Lower leg skin (tissue), 4 donors: ENCODE measurements around the gene APBA2. TPM values are rescaled to one million over a fixed set of nuclear protein-coding genes. Genes with fewer than 3 reads are reported as not detected.

Experiments used
- DNase-seq, 2 donors: peaks; one replicate each; pipeline ENCODE4 v3.0.0-alpha.2; 2019; ENCODE audit warnings: low spot score in 2 of 2
- H3K4me3 ChIP-seq: fragments of 200-600 bp; sonication (generic); 2 replicates; pipeline ENCODE4 v1.5.1; 2017; ENCODE audit warnings: mild to moderate bottlenecking, low read depth; ENCODE audit not compliant: poor library complexity, severe bottlenecking
- POLR2A ChIP-seq, 2 donors: fragments of 450-650 bp; IDR thresholded peaks; one replicate each; pipeline ENCODE4 v1.6.1; 2016 to 2017; ENCODE audit warnings: antibody characterized with exemption in 2 of 2, mild to moderate bottlenecking in 1 of 2, moderate library complexity in 1 of 2
- WGBS, 2 donors: methylation state at CpG; one replicate each; pipeline ENCODE4 v1.1.5; 2018; 5-methylcytosine and 5-hydroxymethylcytosine counted together
- intact Hi-C: fragments of 100-400 bp; cut with DNase I; formaldehyde crosslinking; loops from one replicate; pipeline ENCODE4 v1.15.0; 2023; ENCODE audit warnings: low total_unique reads
- total RNA-seq, 4 donors: library from RNA; depleted of rRNA; stranded (reverse); fragments of >200 nt; gene quantifications; one replicate each; pipeline ENCODE4 v1.1.0, GENCODE V29; 2016
- TF ChIP-seq, protein P1 (sequence below), 3 donors: fragments of 450-650 bp; IDR thresholded peaks; one replicate each; pipeline ENCODE4 v1.5.1; 2016; ENCODE audit warnings: antibody characterized with exemption in 3 of 3, mild to moderate bottlenecking in 3 of 3, moderate library complexity in 2 of 3

Gene APBA2
- total RNA-seq, 4 donors from 2014 or later, result 0.80 to 1.9 (median 1.6) TPM

DNA sequence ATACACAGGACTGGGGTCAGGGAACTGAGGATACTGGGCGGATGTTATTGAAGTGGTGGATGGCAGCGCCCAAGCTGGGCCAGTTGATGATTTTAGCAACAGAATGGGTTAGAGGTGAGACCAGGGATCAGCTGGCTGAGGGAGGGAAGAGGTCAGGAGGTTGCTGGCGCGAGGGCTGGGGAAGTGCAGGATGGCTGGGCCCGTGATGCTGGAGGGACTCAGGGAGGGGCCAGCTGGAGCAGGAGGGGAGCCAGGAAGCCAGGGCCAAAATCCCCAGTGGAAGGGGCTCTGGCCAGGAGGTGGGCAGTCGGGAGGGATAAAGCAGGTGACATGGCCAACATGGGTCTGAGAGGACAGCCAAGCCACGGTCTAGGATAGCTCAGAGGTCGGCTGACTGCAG lies 205.9 kb downstream of the APBA2 start:
- no peak for DNase-seq
- 78 to 81% methylated on average over 8 of the region's 8 CpGs for WGBS, 2 donors
- no peak overlapping the region for H3K4me3 ChIP-seq
- TF ChIP-seq POLR2A (IDR thresholded peaks at IDR 0.05), result no peak
- TF ChIP-seq, protein P1, sequence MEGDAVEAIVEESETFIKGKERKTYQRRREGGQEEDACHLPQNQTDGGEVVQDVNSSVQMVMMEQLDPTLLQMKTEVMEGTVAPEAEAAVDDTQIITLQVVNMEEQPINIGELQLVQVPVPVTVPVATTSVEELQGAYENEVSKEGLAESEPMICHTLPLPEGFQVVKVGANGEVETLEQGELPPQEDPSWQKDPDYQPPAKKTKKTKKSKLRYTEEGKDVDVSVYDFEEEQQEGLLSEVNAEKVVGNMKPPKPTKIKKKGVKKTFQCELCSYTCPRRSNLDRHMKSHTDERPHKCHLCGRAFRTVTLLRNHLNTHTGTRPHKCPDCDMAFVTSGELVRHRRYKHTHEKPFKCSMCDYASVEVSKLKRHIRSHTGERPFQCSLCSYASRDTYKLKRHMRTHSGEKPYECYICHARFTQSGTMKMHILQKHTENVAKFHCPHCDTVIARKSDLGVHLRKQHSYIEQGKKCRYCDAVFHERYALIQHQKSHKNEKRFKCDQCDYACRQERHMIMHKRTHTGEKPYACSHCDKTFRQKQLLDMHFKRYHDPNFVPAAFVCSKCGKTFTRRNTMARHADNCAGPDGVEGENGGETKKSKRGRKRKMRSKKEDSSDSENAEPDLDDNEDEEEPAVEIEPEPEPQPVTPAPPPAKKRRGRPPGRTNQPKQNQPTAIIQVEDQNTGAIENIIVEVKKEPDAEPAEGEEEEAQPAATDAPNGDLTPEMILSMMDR (IDR thresholded peaks at IDR 0.05), result no peak
- intact Hi-C loops, result no loop called here

DNA sequence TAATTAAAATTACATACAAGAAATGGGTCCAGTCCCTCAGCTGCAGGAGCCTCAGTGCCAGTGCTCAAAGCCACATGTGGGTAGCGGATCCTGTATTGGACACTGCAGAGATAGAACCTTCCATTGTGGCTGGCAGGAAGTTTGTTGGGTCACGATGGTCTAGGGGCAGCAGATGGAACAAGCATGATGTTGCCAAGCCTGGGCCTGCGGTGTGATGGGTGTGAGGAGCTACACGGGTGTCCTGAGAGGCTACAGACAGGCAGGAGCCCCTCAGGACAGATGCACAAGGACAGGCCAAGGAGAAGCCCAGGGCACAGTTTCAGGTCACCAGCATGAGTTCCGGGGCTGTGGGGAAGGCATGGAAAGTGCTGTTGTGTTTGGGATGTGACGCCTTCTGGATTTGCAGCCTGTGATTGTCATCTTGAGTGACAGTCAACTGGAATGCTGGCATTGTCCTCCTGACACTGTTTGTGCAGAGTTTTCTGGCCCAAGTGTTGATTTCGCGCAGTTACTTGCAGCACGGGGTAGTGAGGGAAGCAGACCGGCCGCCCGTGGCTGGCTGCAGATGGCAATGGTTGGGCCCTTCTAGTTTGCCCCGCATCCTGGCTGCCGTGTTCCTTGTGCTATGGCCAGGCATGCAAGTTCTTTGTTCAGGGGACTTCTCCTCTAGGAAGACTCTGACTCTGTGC lies 206.7 kb downstream of the APBA2 start:
- no peak for TF ChIP-seq POLR2A (IDR thresholded peaks at IDR 0.05)
- TF ChIP-seq, protein P1 (IDR thresholded peaks at IDR 0.05), result no peak
- DNase-seq, result no peak
- no peak overlapping the region for H3K4me3 ChIP-seq
- 92 to 93% methylated on average over 14 of the region's 14 CpGs for WGBS, 2 donors
- intact Hi-C loops, result no loop called here

DNA sequence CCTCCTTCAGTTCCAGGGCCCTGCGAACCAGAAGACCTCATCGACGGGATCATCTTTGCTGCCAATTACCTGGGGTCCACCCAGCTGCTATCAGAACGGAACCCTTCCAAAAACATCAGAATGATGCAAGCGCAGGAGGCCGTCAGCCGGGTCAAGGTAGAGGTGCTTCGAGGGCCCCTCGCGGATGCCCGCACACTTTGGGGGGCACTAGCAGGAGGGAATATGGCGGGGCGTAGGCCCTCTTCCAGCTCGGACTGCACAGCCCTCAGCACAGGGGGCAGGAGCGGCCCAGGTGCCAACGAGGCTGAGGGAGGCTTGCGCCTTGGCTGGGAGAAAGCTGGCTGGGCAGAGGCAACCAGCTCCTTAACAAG lies 207.3 kb downstream of the APBA2 start:
- intact Hi-C loops, result no loop called here
- H3K4me3 ChIP-seq, result no peak overlapping the region
- DNase-seq, result no peak
- TF ChIP-seq POLR2A (IDR thresholded peaks at IDR 0.05), result no peak
- TF ChIP-seq, protein P1 (IDR thresholded peaks at IDR 0.05), result no peak
- 92 to 96% methylated on average over 17 of the region's 17 CpGs for WGBS, 2 donors

DNA sequence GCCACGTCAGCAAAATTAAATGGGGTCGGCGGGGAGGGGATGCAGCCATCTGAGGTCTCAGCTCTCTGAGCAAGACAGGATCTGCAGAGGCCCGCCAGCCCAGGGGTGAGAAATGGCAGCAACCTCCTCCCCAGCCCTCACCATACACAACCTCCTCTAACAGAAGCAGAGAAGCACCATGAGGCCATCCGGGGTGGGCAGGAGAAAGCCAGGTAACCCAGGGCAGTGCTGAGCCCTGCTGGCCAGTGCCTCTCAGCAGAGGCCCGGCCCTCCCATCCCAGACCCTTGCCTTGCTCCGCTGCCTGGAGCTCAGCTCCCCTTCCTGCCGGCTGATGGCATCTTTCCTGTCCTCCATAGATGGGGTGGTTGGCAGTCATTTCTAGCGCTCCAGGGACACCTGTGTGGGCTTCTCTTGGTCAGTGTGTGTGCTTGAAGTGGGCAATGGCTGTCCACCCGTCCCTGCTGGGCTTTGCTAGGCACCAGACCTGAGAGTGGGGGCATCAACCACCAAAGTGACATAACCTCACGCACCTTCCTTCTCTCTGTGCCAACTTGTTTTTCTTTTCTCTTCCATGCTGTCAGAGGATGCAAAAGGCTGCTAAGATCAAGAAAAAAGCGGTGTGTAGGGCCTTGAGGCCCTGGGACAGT lies 208.0 kb downstream of the APBA2 start:
- H3K4me3 ChIP-seq, result no peak overlapping the region
- intact Hi-C loops, result no loop called here
- 85 to 89% methylated on average over 12 of the region's 12 CpGs for WGBS, 2 donors
- no peak for DNase-seq
- TF ChIP-seq, protein P1 (IDR thresholded peaks at IDR 0.05), result no peak
- no peak for TF ChIP-seq POLR2A (IDR thresholded peaks at IDR 0.05)

DNA sequence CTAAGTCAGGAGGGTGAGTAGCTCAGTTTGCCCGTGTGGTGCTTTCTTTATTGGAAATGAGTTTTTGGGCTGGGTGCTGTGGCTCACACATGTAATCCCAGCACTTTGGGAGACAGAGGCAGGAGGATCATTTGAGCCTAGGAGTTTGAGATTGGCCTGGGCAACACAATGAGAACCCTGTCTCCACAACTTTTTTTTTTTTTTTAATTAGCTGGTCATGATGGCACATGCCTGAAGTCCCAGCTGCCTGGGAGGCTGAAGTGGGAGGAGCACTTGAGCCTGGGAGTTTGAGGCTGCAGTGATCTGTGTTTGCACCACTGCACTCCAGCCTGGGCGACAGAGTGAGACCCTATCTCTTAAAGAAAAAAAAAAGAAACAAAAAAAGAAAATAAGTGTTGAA lies 208.9 kb downstream of the APBA2 start:
- TF ChIP-seq, protein P1 (IDR thresholded peaks at IDR 0.05), result no peak
- 65 to 81% methylated on average over 2 of the region's 2 CpGs for WGBS, 2 donors
- H3K4me3 ChIP-seq, result no peak overlapping the region
- DNase-seq, result no peak
- intact Hi-C loops, result no loop called here
